Measurements from ENCODE around the gene SRR. TPM values are rescaled to one million over a fixed set of nuclear protein-coding genes. Genes with fewer than 3 reads are reported as not detected.

The SRR gene
- total and polyA plus RNA-seq, 10 of the 15 experiments (the other 5 are each of a cell fraction or from before 2014, with no cell fraction given), result 11.7 to 33.9 (median 20.2) TPM

- CTCF ChIA-PET, result interaction anchor here (0.6 to 10.0 kb wide), 27 partner anchors 11 to 614 kb away, joined by 3 to 109 read pairs (median 5); partner anchors contain the start of gene HIC1
- Histone ChIP-seq H3K79me2 (ENCODE audit: control insufficient read depth, insufficient read depth, low read length) (no peaks in the 10 kb centered on the region), H3K27me3 (replicated peaks in 1 of 2; ENCODE audit: control insufficient read depth in 2 of 2, insufficient read depth in 2 of 2, low read length in 1 of 2) (no peaks in the 10 kb centered on the region), H3K9me3 (replicated peaks; ENCODE audit: control insufficient read depth, insufficient read depth, low read length) (no peaks in the 10 kb centered on the region), H3K4me2 (ENCODE audit: control insufficient read depth, insufficient read depth) (no peak overlapping the region), H3K4me3 (no peak overlapping the region), H3K4me1 (ENCODE audit: control insufficient read depth, insufficient read depth, low read length) (0 out of 2 replicates have a peak, but pooled peaks cover 3% of the 10 kb centered on the region), H3K36me3 (ENCODE audit: control insufficient read depth in 2 of 2, insufficient read depth in 2 of 2, low read length in 1 of 2) (peaks cover 14 to 39% of the 10 kb centered on the region in 2 experiments), H2AFZ (ENCODE audit: control insufficient read depth, low read depth, low read length) (no peak overlapping the region), H3K9ac (ENCODE audit: control insufficient read depth, insufficient read depth, low read length) (no peak overlapping the region), H3K27ac (ENCODE audit: control insufficient read depth, insufficient read depth) (no peak overlapping the region), H4K20me1 (ENCODE audit: control insufficient read depth, insufficient read depth) (no peaks in the 10 kb centered on the region)
- DNase-seq (ENCODE audit: low read depth, low spot score), result no peak
- intact Hi-C loops (cut with micrococcal nuclease; ENCODE audit: unreplicated experiment), result loop anchor here (2.0 kb wide), 1 partner anchor 39 kb away; no protein-coding TSS in a partner anchor
- in situ Hi-C loops (cut with MboI), result no loop called here
- no peak for FAIRE-seq
- 77% methylated on average over 7 of the region's 7 CpGs for WGBS (ENCODE audit: insufficient coverage, insufficient replicate concordance, low lambda C conversion rate, missing lambda C conversion rate)
- SMC1A ChIA-PET (ENCODE audit: uncharacterized antibody, unreplicated experiment), result interaction anchor here (0.7 to 7.2 kb wide), 27 partner anchors 9 to 562 kb away, joined by 3 to 74 read pairs (median 4); partner anchors contain the start of gene HIC1
- RAD21 ChIA-PET (ENCODE audit: unreplicated experiment), result interaction anchor here (0.7 to 5.2 kb wide), 15 partner anchors 19 to 231 kb away, joined by 3 to 63 read pairs (median 4); partner anchors contain the start of genes HIC1, SMG6 and SRR
- ATAC-seq, result no peak
- POLR2A ChIA-PET, result interaction anchor here (0.9 to 1.1 kb wide), 3 partner anchors 25 to 227 kb away, joined by 3 to 4 read pairs (median 4); no protein-coding TSS in a partner anchor
- BruUV-seq (replicated peaks), result no TSS peak
- TF ChIP-seq CEBPB (IDR thresholded peaks at IDR 0.05; ENCODE audit: borderline replicate concordance in 1 of 2, low read depth in 2 of 2, low read length in 2 of 2), result no peak
- TF ChIP-seq RAD21 (IDR thresholded peaks at IDR 0.05; ENCODE audit: insufficient read depth, low read depth, low read length), result no peak
- no peak for TF ChIP-seq SUPT20H (IDR thresholded peaks at IDR 0.05; ENCODE audit: borderline replicate concordance, control insufficient read depth, low read depth, low read length)
- TF ChIP-seq USF1 (IDR thresholded peaks at IDR 0.05; ENCODE audit: borderline replicate concordance, extremely low read length, insufficient read depth, low read depth, low read length), result no peak
- no peak for TF ChIP-seq MAX (IDR thresholded peaks at IDR 0.05; ENCODE audit: low read depth, low read length)
- no peak for TF ChIP-seq ZNF217 (IDR thresholded peaks at IDR 0.05)
- TF ChIP-seq CHD4 (IDR thresholded peaks at IDR 0.05), result no peak
- no peak for TF ChIP-seq NR2F1 (conservative IDR thresholded peaks at IDR 0.05)
- no peak for TF ChIP-seq HCFC1 (IDR thresholded peaks at IDR 0.05; ENCODE audit: low read length)
- no peak for TF ChIP-seq PAX5 (IDR thresholded peaks at IDR 0.05; ENCODE audit: borderline replicate concordance, low read depth, low read length)
- TF ChIP-seq RB1 (IDR thresholded peaks at IDR 0.05; ENCODE audit: borderline replicate concordance), result no peak
- no peak for TF ChIP-seq E2F4 (IDR thresholded peaks at IDR 0.05; ENCODE audit: low read depth, low read length)
- no peak for TF ChIP-seq POU2F2 (IDR thresholded peaks at IDR 0.05; ENCODE audit: borderline replicate concordance, low read depth, low read length)
- TF ChIP-seq SIN3A (IDR thresholded peaks at IDR 0.05; ENCODE audit: low read depth, low read length), result no peak
- no peak for TF ChIP-seq EP300 (IDR thresholded peaks at IDR 0.05; ENCODE audit: borderline replicate concordance in 1 of 2, control insufficient read depth in 1 of 2, low read depth in 2 of 2, low read length in 2 of 2)
- TF ChIP-seq ATF3 (IDR thresholded peaks at IDR 0.05; ENCODE audit: borderline replicate concordance, extremely low read depth, low read depth, low read length), result no peak
- no peak for TF ChIP-seq ATF2 (IDR thresholded peaks at IDR 0.05; ENCODE audit: low read length)
These were observed 20.4 kb upstream of the SRR start for GRCh38 chr17:2283302-2283701.
